Sigmoid colon (tissue), 3 donors: ENCODE measurements around the gene PLOD2.

Source experiments
- POLR2A ChIP-seq, 2 donors: fragments of 450-650 bp; IDR thresholded peaks; one replicate each; pipeline ENCODE4 v1.6.1; 2016; ENCODE audit warnings: antibody characterized with exemption in 2 of 2, mild to moderate bottlenecking in 2 of 2, moderate library complexity in 2 of 2
- TF ChIP-seq, protein P1 (sequence below), 4 experiments: fragments of 450-650 bp in 3 of 4; fragments of 200-600 bp in 1 of 4; IDR thresholded peaks; one replicate each; pipeline ENCODE4 v1.5.1; 2016 to 2019; ENCODE audit warnings: antibody characterized with exemption in 4 of 4, mild to moderate bottlenecking in 3 of 4, moderate library complexity in 2 of 4

- TF ChIP-seq POLR2A (IDR thresholded peaks at IDR 0.05), result no peak
- TF ChIP-seq, protein P1, sequence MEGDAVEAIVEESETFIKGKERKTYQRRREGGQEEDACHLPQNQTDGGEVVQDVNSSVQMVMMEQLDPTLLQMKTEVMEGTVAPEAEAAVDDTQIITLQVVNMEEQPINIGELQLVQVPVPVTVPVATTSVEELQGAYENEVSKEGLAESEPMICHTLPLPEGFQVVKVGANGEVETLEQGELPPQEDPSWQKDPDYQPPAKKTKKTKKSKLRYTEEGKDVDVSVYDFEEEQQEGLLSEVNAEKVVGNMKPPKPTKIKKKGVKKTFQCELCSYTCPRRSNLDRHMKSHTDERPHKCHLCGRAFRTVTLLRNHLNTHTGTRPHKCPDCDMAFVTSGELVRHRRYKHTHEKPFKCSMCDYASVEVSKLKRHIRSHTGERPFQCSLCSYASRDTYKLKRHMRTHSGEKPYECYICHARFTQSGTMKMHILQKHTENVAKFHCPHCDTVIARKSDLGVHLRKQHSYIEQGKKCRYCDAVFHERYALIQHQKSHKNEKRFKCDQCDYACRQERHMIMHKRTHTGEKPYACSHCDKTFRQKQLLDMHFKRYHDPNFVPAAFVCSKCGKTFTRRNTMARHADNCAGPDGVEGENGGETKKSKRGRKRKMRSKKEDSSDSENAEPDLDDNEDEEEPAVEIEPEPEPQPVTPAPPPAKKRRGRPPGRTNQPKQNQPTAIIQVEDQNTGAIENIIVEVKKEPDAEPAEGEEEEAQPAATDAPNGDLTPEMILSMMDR (IDR thresholded peaks at IDR 0.05), result no peak
These were observed 1.9 kb downstream of the PLOD2 start for GRCh38 chr3:146159037-146159436.
